ENCODE measurements around the gene SLC35D1.

Gene SLC35D1

DNA sequence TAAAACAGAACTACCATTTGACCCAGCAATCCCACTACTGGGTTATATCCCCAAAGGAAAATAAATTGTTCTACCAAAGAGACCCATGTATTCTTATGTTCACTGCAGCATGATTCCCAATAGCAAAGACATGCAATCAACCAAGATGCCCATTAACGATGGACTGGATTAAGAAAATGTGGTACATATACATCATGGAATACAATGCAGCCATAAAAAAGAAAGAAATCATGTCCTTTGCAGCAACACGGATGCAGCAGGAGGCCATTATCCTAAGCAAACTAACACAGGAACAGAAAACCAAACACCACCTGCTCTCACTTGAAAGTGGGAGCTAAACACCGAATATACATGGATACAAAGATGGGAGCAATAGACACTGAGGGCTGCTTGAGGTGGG is 44.2 kb downstream of the SLC35D1 start:
- no peak overlapping the region for H3K9ac ChIP-seq (ENCODE audit: low read depth, low read length, poor library complexity, severe bottlenecking)
- no peaks in the 10 kb centered on the region; the same call in 1 of the 2 replicates for H3K79me2 ChIP-seq (ENCODE audit: insufficient read depth, low read length)

DNA sequence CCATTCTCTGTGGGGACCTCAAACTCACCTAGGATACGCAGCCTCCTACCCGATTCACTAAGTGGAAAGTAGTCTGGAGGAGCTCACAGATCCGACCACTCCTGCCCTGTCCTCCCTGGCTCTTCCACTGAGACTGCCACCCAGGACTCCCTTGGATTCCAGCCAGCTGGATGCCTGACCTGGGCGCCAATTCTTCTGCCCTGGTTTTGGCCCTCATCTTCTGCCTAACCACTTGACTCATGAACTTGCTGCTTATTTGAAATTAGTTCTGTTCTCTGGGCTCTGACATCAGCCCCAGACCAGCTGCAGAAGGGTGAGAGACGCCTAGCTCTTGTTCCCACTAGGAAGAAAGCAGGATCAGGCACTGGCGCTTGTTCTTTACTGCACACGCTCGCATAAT is 48.9 kb downstream of the SLC35D1 start:
- Histone ChIP-seq H3K27me3 (ENCODE audit: insufficient read depth, low read length, poor library complexity, severe bottlenecking) (no peaks in the 10 kb centered on the region), H3K9me2 (replicated peaks; ENCODE audit: low read depth, low read length) (no peaks in the 10 kb centered on the region), H2AFZ (ENCODE audit: low read length) (no peak overlapping the region), H3K4me1 (ENCODE audit: insufficient read depth, low read length, poor library complexity, severe bottlenecking) (peaks cover 10% of the 10 kb centered on the region), H3K9me3 (ENCODE audit: insufficient read depth, low read depth, low read length) (no peaks in the 10 kb centered on the region), H3K9ac (ENCODE audit: low read depth, low read length, poor library complexity, severe bottlenecking) (no peak overlapping the region), H3K79me2 (ENCODE audit: insufficient read depth, low read length) (peaks cover 4% of the 10 kb centered on the region; the same call in 1 of the 2 replicates), H3F3A (ENCODE audit: low read depth) (no peaks in the 10 kb centered on the region), H3K4me2 (ENCODE audit: low read depth, low read length, poor library complexity, severe bottlenecking) (no peak overlapping the region), H3K36me3 (ENCODE audit: insufficient read depth, low read length) (peaks cover 72% of the 10 kb centered on the region), H4K20me1 (ENCODE audit: insufficient read depth, low read length, poor library complexity, severe bottlenecking) (no peaks in the 10 kb centered on the region), H3K4me3 (ENCODE audit: low read length, poor library complexity, severe bottlenecking) (no peak overlapping the region)
- TF ChIP-seq CTCF (conservative IDR thresholded peaks at IDR 0.05; ENCODE audit: low read length), result no peak
- no peak for TF ChIP-seq EZH2phosphoT487 (IDR thresholded peaks at IDR 0.05; ENCODE audit: borderline replicate concordance)

More for the DNA sequence above, 44.2 kb downstream of the SLC35D1 start:
- no peaks in the 10 kb centered on the region for H3K9me3 ChIP-seq (ENCODE audit: insufficient read depth, low read depth, low read length)
- no peaks in the 10 kb centered on the region for H3F3A ChIP-seq (ENCODE audit: low read depth)
- H3K4me2 ChIP-seq (ENCODE audit: low read depth, low read length, poor library complexity, severe bottlenecking), result no peak overlapping the region
- H3K36me3 ChIP-seq (ENCODE audit: insufficient read depth, low read length), result peaks cover 59% of the 10 kb centered on the region; the same call in 1 of the 2 replicates
- H2AFZ ChIP-seq (ENCODE audit: low read length), result no peak overlapping the region
- no peak overlapping the region for H3K4me3 ChIP-seq (ENCODE audit: low read length, poor library complexity, severe bottlenecking)
- H3K9me2 ChIP-seq (replicated peaks; ENCODE audit: low read depth, low read length), result no peaks in the 10 kb centered on the region
- TF ChIP-seq CTCF (conservative IDR thresholded peaks at IDR 0.05; ENCODE audit: low read length) (no peak), EZH2phosphoT487 (IDR thresholded peaks at IDR 0.05; ENCODE audit: borderline replicate concordance) (no peak)
- H3K4me1 ChIP-seq (ENCODE audit: insufficient read depth, low read length, poor library complexity, severe bottlenecking), result no peaks in the 10 kb centered on the region
- no peaks in the 10 kb centered on the region for H4K20me1 ChIP-seq (ENCODE audit: insufficient read depth, low read length, poor library complexity, severe bottlenecking)
- no peaks in the 10 kb centered on the region for H3K27me3 ChIP-seq (ENCODE audit: insufficient read depth, low read length, poor library complexity, severe bottlenecking)

GRCh38 chr1:67004176-67004575 is 49.8 kb downstream of the SLC35D1 start:
- Histone ChIP-seq H4K20me1 (ENCODE audit: insufficient read depth, low read length, poor library complexity, severe bottlenecking) (no peaks in the 10 kb centered on the region), H3K27me3 (ENCODE audit: insufficient read depth, low read length, poor library complexity, severe bottlenecking) (no peaks in the 10 kb centered on the region), H3K9me2 (replicated peaks; ENCODE audit: low read depth, low read length) (no peaks in the 10 kb centered on the region), H3K4me1 (ENCODE audit: insufficient read depth, low read length, poor library complexity, severe bottlenecking) (peaks cover 17% of the 10 kb centered on the region), H2AFZ (ENCODE audit: low read length) (no peak overlapping the region), H3K36me3 (ENCODE audit: insufficient read depth, low read length) (peaks cover 63% of the 10 kb centered on the region), H3K79me2 (ENCODE audit: insufficient read depth, low read length) (peaks cover 4% of the 10 kb centered on the region; the same call in 1 of the 2 replicates), H3F3A (ENCODE audit: low read depth) (peaks cover 2% of the 10 kb centered on the region; the same call in 1 of the 2 replicates), H3K9ac (ENCODE audit: low read depth, low read length, poor library complexity, severe bottlenecking) (no peak overlapping the region), H3K9me3 (ENCODE audit: insufficient read depth, low read depth, low read length) (no peaks in the 10 kb centered on the region), H3K4me2 (ENCODE audit: low read depth, low read length, poor library complexity, severe bottlenecking) (no peak overlapping the region), H3K4me3 (ENCODE audit: low read length, poor library complexity, severe bottlenecking) (no peak overlapping the region)
- TF ChIP-seq CTCF (conservative IDR thresholded peaks at IDR 0.05; ENCODE audit: low read length), result no peak
- TF ChIP-seq EZH2phosphoT487 (IDR thresholded peaks at IDR 0.05; ENCODE audit: borderline replicate concordance), result no peak

All from Loucy (cell line).